HG03460 (cell line): ENCODE results near the gene ZSWIM3.
A peak's percentile ranks its signal among the peaks of the same experiment; 100 is the strongest.

Source experiments
- ATAC-seq: cut with Tn5 transposase; IDR thresholded peaks from one replicate; pipeline ENCODE4 v1.9.1; 2021; ENCODE audit not compliant: unreplicated experiment

Gene ZSWIM3

GRCh38 chr20:45909336-45909808 is 52.0 kb downstream of the ZSWIM3 start:
- ATAC-seq, result no peak

- no peak for ATAC-seq
Measured at GRCh38 chr20:45909817-45910669, 52.6 kb downstream of the ZSWIM3 start.

- ATAC-seq, result peak; percentile 93
Measured at GRCh38 chr20:45910670-45911485, 53.5 kb downstream of the ZSWIM3 start.

- ATAC-seq, result no peak
Measured at GRCh38 chr20:45911486-45912343, 54.3 kb downstream of the ZSWIM3 start, which contains the start of gene PLTP. Gene PLTP, minus strand, starts transcription at chr20:45912155. Its CDS starts 703 bp downstream, at chr20:45911452.

- ATAC-seq, result no peak
Measured at GRCh38 chr20:45912344-45912682, 54.9 kb downstream of the ZSWIM3 start.

GRCh38 chr20:45913116-45913515 is 55.7 kb downstream of the ZSWIM3 start:
- ATAC-seq, result no peak

GRCh38 chr20:45917790-45918141 is 60.4 kb downstream of the ZSWIM3 start:
- no peak for ATAC-seq

GRCh38 chr20:45918182-45918737 is 60.8 kb downstream of the ZSWIM3 start:
- no peak for ATAC-seq

- no peak for ATAC-seq
Measured at GRCh38 chr20:45918779-45919537, 61.5 kb downstream of the ZSWIM3 start.

- no peak for ATAC-seq
Measured at GRCh38 chr20:45919542-45920399, 62.4 kb downstream of the ZSWIM3 start.

GRCh38 chr20:45920462-45921336 is 63.3 kb downstream of the ZSWIM3 start:
- no peak for ATAC-seq

- no peak for ATAC-seq
Measured at GRCh38 chr20:45921337-45922189, 64.1 kb downstream of the ZSWIM3 start.

GRCh38 chr20:45924391-45925261 is 67.2 kb downstream of the ZSWIM3 start:
- no peak for ATAC-seq

- ATAC-seq, result no peak
Measured at GRCh38 chr20:45925821-45926506, 68.5 kb downstream of the ZSWIM3 start.

- ATAC-seq, result no peak
Measured at GRCh38 chr20:45926731-45927070, 69.3 kb downstream of the ZSWIM3 start.
